Skeletal muscle tissue (tissue), 4 donors: Measurements from ENCODE around the gene CCDC12. TPM values are rescaled to one million over a fixed set of nuclear protein-coding genes. Genes with fewer than 3 reads are reported as not detected.
A peak's percentile ranks its signal among the peaks of the same experiment; 100 is the strongest.
"Not testable (repeated sequence)": the region's sequence is repeated elsewhere in the genome, so short reads cannot be mapped to it uniquely, and the experiment has no call there.

ENCODE experiments used
- H3K27ac ChIP-seq: one replicate; pipeline ENCODE4 v1.7.0; 2013; ENCODE audit warnings: mild to moderate bottlenecking, low read depth, low read length, inconsistent platforms
- H3K27me3 ChIP-seq, 3 donors: one replicate each; pipeline ENCODE4 v1.7.0; 2013; ENCODE audit warnings: low read length in 3 of 3; ENCODE audit not compliant: control insufficient read depth in 3 of 3, insufficient read depth in 3 of 3
- H3K36me3 ChIP-seq, 3 donors: one replicate each; pipeline ENCODE4 v1.7.0; 2013; ENCODE audit warnings: low read length in 3 of 3; ENCODE audit not compliant: control insufficient read depth in 3 of 3, insufficient read depth in 3 of 3
- H3K4me1 ChIP-seq, 3 donors: one replicate each; pipeline ENCODE4 v1.7.0; 2013; ENCODE audit warnings: low read length in 3 of 3, mild to moderate bottlenecking in 3 of 3; ENCODE audit not compliant: control insufficient read depth in 3 of 3, insufficient read depth in 3 of 3
- H3K4me3 ChIP-seq, 3 donors: one replicate each; pipeline ENCODE4 v1.7.0; 2013; ENCODE audit warnings: low read length in 3 of 3
- H3K9ac ChIP-seq, 3 donors: one replicate each; pipeline ENCODE4 v1.7.0; 2013; ENCODE audit warnings: low read length in 3 of 3, mild to moderate bottlenecking in 3 of 3, moderate library complexity in 2 of 3, low read depth in 1 of 3
- H3K9me3 ChIP-seq, 3 donors: one replicate each; pipeline ENCODE4 v1.7.0; 2013; ENCODE audit warnings: low read length in 3 of 3; ENCODE audit not compliant: control insufficient read depth in 3 of 3
- total RNA-seq: library from RNA; depleted of rRNA; stranded (reverse); fragments of >200 nt; gene quantifications from one replicate; pipeline ENCODE4 v1.2.3, GENCODE V29; 2014
- donor health status: Osteomylitis.

CCDC12 gene
- total RNA-seq, 1 donor from 2014 or later, result 27.1 TPM

DNA sequence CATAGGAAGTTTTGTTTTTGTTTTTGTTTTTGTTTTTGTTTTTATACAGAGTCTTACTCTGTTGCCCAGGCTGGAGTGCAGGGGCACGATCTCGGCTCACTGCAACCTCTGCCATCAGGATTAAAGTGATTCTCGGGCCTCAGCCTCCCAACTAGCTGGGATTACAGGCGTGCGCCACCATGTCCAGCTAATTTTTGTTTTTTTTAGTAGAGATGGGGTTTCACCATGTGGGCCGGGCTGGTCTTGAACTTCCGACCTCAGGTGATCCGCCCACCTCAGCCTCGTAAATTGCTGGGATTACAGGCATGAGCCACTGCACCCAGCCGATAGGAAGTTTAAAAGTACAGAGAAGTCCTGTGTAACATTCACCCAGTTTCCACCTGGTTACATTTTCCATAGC, 65.6 kb downstream of the CCDC12 start:
- not testable (repeated sequence) for H3K4me3 ChIP-seq
- peaks cover 23 to 33% (median 28%) of the 10 kb centered on the region in 3 donors for H3K4me1 ChIP-seq

DNA sequence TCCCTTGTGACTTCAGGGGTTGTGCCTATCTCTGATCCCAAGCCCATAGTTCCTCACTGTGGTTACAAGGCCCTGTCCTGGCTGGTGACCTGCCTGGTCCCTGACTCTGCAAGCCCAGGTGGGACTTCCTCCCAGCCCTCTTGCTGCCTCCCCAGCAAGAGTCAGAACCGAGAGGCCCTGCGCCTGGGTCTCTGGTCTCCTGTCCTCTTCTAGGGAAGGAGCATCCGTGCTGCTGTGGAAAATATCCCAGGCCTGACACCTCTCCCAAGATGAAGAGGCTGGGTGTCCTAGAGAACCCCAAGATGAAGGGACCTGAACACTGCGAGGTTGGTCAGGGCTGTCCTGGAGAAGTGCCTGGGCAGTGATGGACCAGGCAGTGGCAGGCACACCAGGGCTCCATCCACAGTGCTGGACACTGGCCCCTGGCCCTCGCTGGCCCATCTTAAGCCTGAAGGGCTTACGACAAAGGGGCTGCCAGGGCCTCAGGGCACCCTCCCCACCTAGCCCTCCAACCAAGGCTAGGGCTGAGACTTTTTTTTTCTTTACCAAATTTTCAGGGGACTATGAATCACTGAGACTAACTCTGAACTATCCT, 66.3 kb downstream of the CCDC12 start:
- Histone ChIP-seq H3K36me3 (no peaks in the 10 kb centered on the region), H3K9ac (no peak overlapping the region)

More for the DNA sequence above, 65.6 kb downstream of the CCDC12 start:
- not testable (repeated sequence) for H3K9ac ChIP-seq, H3K9me3 ChIP-seq, H3K27me3 ChIP-seq, H3K27ac ChIP-seq, H3K36me3 ChIP-seq

DNA sequence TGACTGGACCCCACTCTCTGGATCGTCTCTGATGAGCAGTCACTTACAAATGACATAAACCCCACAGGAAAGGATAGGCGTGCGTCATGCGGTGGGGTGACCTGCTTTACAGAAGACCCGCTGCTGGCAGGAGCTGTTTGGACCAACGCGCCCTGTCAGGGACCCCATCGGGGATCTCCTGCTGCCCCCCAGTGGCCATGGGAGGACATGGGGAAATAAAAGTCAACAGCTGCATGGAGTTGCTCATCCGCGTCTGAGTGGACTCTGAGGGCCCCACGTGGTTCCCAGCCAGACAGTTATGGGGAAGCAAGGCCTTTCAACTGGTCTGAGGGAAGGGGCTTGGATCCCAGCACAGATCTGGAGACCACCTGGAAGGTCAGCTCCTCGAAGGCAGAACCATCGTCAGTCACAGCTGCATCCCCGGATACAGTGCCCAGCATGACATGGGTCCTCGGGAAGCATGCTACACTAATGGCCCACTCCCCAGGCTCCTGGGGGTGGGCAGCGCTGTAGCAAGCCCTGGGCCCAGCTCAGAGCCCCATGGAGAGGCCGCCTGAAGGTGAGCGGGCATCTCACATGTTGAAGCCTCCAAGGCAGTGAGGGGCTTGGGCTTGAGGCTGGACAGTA, 66.9 kb downstream of the CCDC12 start:
- H3K27ac ChIP-seq, result no peak overlapping the region
- H3K4me3 ChIP-seq, result peak overlapping the region; percentile 41 to 50 (median 41)
- H3K27me3 ChIP-seq, result no peaks in the 10 kb centered on the region

More for the DNA sequence above, 66.3 kb downstream of the CCDC12 start:
- H3K27me3 ChIP-seq, result no peaks in the 10 kb centered on the region
- no peaks in the 10 kb centered on the region for H3K9me3 ChIP-seq
- H3K4me1 ChIP-seq, result peaks cover 23 to 28% (median 24%) of the 10 kb centered on the region in 3 donors
- H3K27ac ChIP-seq, result no peak overlapping the region
- H3K4me3 ChIP-seq, result no peak overlapping the region

DNA sequence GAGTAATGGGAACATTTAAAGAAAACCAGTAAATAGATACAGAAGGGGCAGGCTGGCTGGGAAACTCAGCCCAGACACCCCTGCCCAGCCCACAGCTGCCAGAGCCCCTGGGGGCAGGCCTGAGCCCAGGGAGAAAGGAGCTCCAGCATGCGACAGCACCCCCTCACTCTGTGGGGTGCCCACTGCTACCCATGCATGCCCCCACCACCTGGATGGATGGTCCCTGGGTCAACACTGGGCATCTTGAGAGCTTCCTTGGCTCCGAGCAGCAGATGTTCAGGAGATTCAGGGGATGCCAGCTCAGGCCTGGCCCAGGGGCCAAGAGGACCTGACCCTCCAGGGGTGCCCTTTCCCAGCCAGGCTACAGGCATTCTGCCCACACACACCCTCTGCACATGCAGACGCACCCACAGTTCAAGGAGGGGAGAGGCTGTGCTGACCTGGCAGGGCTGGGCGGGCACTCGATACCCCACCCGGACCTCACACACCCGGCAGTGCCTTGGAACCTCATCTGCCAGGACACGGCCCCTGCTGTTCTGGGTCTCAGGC, 67.5 kb downstream of the CCDC12 start:
- Histone ChIP-seq H3K36me3 (no peaks in the 10 kb centered on the region), H3K4me1 (peaks cover 23 to 26% (median 23%) of the 10 kb centered on the region in 3 donors), H3K9ac (peak overlapping the region in 2 of 3 donors; percentile 48 to 68), H3K27me3 (no peaks in the 10 kb centered on the region), H3K4me3 (peak overlapping the region; percentile 41 to 50 (median 41)), H3K9me3 (no peaks in the 10 kb centered on the region), H3K27ac (no peak overlapping the region)

More for the DNA sequence above, 66.9 kb downstream of the CCDC12 start:
- no peaks in the 10 kb centered on the region for H3K36me3 ChIP-seq
- H3K4me1 ChIP-seq, result peaks cover 23 to 26% (median 24%) of the 10 kb centered on the region in 3 donors
- no peaks in the 10 kb centered on the region for H3K9me3 ChIP-seq
- H3K9ac ChIP-seq, result peak overlapping the region in 1 of 3 donors; percentile 68

DNA sequence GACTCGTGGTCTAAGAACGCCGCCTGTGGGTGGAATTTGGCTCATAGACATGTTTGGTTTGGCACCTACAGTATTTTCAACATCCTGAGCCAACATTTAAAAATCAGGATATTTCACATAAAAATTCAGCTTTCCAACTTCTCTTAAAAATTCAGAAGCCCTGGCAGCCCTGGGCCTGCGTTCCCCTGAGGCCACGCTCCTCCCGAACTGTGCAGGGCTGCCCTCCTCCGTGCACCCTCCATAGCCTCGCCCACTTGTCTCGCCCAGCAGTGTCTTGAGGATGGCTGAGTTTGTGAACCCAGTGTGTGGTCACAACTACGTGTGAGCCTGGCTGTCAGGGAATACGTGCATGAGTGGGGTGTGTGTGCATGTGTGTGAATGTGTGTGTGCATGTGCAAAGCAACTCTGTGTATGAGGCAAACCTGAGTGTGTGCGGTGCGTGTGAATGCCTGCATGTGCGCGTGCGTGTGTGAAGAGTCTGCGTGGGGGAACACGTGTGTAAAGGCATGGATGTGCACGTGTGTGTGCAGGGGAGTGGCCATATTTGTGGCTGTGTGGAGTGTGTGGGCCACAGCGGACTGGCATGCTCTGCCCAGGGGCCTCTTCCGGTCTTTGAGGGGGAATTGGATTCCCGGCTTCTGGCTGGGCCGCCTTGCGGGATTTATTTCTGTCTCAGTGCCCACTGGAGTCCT, 68.1 kb downstream of the CCDC12 start:
- Histone ChIP-seq H3K9ac (no peak overlapping the region), H3K36me3 (no peaks in the 10 kb centered on the region), H3K27me3 (no peaks in the 10 kb centered on the region)

DNA sequence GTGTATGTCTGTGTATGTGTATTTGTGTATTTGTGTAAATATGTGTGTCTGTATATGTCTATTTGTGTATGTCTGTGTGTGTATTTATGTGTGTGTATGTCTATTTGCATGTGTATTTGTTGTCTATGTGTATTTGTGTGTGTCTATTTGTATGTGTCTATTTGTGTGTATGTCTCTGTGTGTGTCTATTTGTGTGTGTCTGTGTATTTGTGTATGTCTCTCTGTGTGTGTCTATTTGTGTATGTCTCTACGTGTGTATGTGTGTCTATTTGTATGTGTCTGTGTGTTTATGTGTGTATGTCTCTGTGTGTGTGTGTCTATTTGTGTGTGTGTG, 68.6 kb downstream of the CCDC12 start:
- Histone ChIP-seq H3K36me3 (no peaks in the 10 kb centered on the region), H3K9me3 (no peaks in the 10 kb centered on the region), H3K4me1 (peaks cover 18% of the 10 kb centered on the region in 3 donors), H3K27me3 (no peaks in the 10 kb centered on the region), H3K27ac (no peak overlapping the region), H3K9ac (no peak overlapping the region), H3K4me3 (no peak overlapping the region)

More for the DNA sequence above, 68.1 kb downstream of the CCDC12 start:
- H3K9me3 ChIP-seq, result no peaks in the 10 kb centered on the region
- peaks cover 18 to 20% (median 19%) of the 10 kb centered on the region in 3 donors for H3K4me1 ChIP-seq
- no peak overlapping the region for H3K4me3 ChIP-seq
- H3K27ac ChIP-seq, result no peak overlapping the region

DNA sequence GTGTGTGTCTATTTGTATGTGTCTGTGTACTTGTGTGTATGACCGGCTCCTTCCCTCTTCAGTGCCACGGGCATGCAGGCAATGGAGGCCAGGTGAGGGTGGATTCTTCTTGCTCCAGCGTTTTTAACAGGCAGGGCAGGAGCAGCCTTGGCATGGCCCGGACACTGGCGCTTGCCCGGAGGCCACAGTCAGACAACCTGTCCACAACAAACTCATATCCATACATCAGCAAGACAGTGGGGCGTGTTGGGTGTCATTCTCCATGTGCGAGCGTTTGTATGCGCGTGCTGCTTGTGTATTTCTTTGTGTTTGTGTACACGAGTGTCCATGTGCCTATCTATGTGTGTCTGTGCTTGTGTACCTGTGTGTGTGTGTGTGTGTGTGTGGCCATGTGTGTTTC, 69.3 kb downstream of the CCDC12 start:
- peaks cover 18% of the 10 kb centered on the region in 3 donors for H3K4me1 ChIP-seq
- no peak overlapping the region for H3K4me3 ChIP-seq
- no peaks in the 10 kb centered on the region for H3K36me3 ChIP-seq
- no peak overlapping the region for H3K27ac ChIP-seq
- no peaks in the 10 kb centered on the region for H3K9me3 ChIP-seq
- H3K27me3 ChIP-seq, result no peaks in the 10 kb centered on the region
- H3K9ac ChIP-seq, result no peak overlapping the region

DNA sequence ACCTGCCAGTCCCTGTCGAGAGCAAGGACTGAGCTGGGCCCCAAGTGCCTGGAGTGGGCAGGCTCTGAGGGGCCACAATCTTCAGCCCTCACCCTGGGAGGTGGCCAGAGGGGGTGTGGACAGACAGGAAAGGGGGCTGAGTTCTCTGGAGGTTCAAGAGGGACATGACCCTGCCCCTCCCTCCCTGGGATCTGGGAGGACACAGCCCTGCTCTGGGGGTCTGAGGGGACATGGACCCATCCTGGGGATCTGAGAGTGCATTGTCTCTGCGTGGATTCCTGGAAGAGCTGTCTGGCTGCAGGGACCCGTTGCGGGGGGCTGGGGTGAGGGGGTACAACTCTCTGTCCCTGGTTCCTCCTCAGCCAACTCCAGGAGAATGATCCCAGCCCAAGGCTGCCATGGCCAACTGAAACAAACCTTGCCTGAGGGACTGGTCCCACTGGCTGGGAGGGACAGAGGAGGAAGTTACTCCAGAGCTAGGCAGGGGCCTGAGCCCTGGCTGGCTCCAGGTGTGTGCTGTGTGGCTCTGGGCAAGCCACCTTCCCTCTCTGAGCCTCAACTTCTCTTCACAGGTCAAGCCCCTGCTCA, 70.0 kb downstream of the CCDC12 start:
- no peak overlapping the region for H3K27ac ChIP-seq
- no peaks in the 10 kb centered on the region for H3K27me3 ChIP-seq
- no peaks in the 10 kb centered on the region for H3K36me3 ChIP-seq
- peaks cover 18% of the 10 kb centered on the region in 3 donors for H3K4me1 ChIP-seq
- no peaks in the 10 kb centered on the region for H3K9me3 ChIP-seq
- H3K9ac ChIP-seq, result no peak overlapping the region
- H3K4me3 ChIP-seq, result no peak overlapping the region

DNA sequence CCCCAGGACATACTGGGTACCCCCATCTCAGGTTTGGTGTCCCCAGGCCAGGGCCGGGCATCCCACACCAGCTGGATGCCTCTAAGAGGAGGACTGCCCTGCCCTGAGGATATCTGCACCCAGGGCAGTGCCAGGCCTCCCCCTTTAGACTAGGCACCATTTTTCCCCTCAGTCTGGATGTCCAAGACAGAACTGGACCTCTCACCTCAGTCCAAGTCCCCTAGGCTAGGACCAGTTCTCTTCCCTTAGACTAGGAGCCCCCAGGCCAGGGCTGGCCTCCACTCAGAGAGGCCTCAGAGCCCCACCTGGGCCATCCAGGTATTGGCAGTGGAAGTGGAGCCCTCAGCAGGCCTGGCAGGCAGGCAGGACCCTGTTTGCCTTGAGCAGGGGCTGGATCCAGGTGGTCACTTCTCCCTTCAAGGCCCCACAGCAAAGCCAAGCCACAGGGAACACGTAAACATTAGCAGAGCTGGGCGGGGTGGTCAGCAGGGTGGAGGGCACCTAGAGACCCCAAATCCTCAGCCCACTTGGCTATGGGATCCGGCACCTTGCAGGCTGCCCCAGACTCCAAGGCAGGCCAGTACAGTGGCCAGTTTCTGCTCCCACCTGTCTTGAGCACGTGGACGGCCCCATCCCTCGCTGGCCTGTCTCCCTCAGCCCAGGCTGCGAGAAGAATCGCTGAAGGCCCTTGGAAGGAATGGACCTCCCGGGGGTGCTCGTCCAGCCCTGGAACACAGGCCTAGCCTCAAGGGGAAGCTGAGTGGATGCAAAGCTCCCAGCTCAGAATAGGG, 70.7 kb downstream of the CCDC12 start:
- Histone ChIP-seq H3K4me1 (peaks cover 18% of the 10 kb centered on the region in 3 donors), H3K36me3 (no peaks in the 10 kb centered on the region), H3K9me3 (no peaks in the 10 kb centered on the region), H3K4me3 (no peak overlapping the region), H3K9ac (no peak overlapping the region), H3K27me3 (no peaks in the 10 kb centered on the region), H3K27ac (no peak overlapping the region)
